GM12892 (cell line): ENCODE measurements around the gene ANKLE2.

Experiments
- POLR2A ChIP-seq: IDR thresholded peaks from 2 replicates; pipeline ENCODE4 v1.6.1; 2011; ENCODE audit warnings: low read depth, low read length, control low read depth
- POLR2AphosphoS5 ChIP-seq: IDR thresholded peaks from 2 replicates; pipeline ENCODE4 v1.6.1; 2011; ENCODE audit warnings: low read depth, low read length, control low read depth

DNA sequence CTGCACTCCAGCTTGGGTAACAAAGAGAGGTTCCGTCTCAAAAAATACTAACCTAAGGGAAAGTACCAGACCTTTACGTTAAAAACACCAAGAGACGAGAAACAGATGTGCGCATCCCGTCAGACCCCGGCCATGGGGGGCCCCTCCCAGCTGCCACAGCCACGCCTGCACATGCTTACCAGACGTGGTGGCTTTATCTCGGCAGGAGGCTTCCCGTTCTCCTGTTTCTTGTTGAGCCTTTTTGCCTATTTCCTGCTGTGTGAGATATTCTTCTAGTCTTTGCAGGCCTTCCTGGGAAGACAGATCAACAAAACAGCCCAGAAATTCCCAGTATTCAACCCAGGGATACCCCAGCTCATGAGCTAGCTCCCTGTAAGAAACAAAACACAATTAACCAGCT is 27.4 kb downstream of the ANKLE2 start:
- TF ChIP-seq POLR2A (no peak), POLR2AphosphoS5 (no peak)
